Gastrocnemius medialis (tissue), 4 donors: ENCODE results near the gene HEMGN. TPM values are rescaled to one million over a fixed set of nuclear protein-coding genes. Genes with fewer than 3 reads are reported as not detected.
A peak's percentile ranks its signal among the peaks of the same experiment; 100 is the strongest.

ENCODE experiments used
- ATAC-seq, 2 donors: fragments of 150-250 bp; one replicate each; pipeline ENCODE4 v1.9.1; 2016
- DNase-seq, 2 donors: peaks; one replicate each; pipeline ENCODE4 v3.0.0-alpha.2; 2019
- H3K27ac ChIP-seq, 4 donors: fragments of 200-600 bp; sonication (generic); 1 replicate in 1 of 4; 2 replicates in 3 of 4; pipeline ENCODE4 v1.5.1; 2016 to 2018; ENCODE audit warnings: mild to moderate bottlenecking in 2 of 4, moderate library complexity in 1 of 4
- H3K27me3 ChIP-seq, 3 donors: fragments of 200-600 bp; sonication (generic) in 2 of 3; 1 replicate in 1 of 3; 2 replicates in 2 of 3; pipeline versions ENCODE4 v1.5.1 to v1.6.0; 2016 to 2019; ENCODE audit warnings: mild to moderate bottlenecking in 1 of 3, moderate library complexity in 1 of 3
- H3K36me3 ChIP-seq, 2 donors: fragments of 200-600 bp; sonication (generic) in 1 of 2; one replicate each; pipeline ENCODE4 v1.5.1; 2017 to 2018
- H3K4me1 ChIP-seq, 2 donors: fragments of 200-600 bp; sonication (generic) in 1 of 2; one replicate each; pipeline ENCODE4 v1.5.1; 2016 to 2017; ENCODE audit warnings: mild to moderate bottlenecking in 2 of 2
- H3K4me3 ChIP-seq, 4 donors: fragments of 200-600 bp; sonication (generic) in 3 of 4; 1 replicate in 1 of 4; 2 replicates in 3 of 4; pipeline ENCODE4 v1.5.1; 2016 to 2019; ENCODE audit warnings: mild to moderate bottlenecking in 2 of 4
- H3K9me3 ChIP-seq, 3 donors: fragments of 200-600 bp; sonication (generic) in 2 of 3; 1 replicate in 1 of 3; 2 replicates in 2 of 3; pipeline ENCODE4 v1.5.1; 2016 to 2019
- POLR2A ChIP-seq, 2 donors: fragments of 450-650 bp; IDR thresholded peaks; one replicate each; pipeline ENCODE4 v1.6.1; 2017; ENCODE audit warnings: antibody characterized with exemption in 2 of 2, mild to moderate bottlenecking in 2 of 2, moderate library complexity in 2 of 2
- in situ Hi-C, 4 donors: fragments of 200-750 bp; cut with MboI; loops; one replicate each; pipeline versions ENCODE4 v1.15.0 to v1.8.0; 2017; ENCODE audit warnings: low sequenced_read_pairs in 4 of 4
- intact Hi-C: fragments of 100-400 bp; cut with DNase I; formaldehyde crosslinking; loops from one replicate; pipeline ENCODE4 v1.15.1; 2023; ENCODE audit warnings: low total_unique reads
- total RNA-seq, 4 donors: library from RNA; depleted of rRNA; stranded (reverse); fragments of >200 nt; gene quantifications; one replicate each; pipeline versions ENCODE4 v1.1.0 to v1.2.3, GENCODE V29; 2016
- TF ChIP-seq, protein P1 (sequence below), 5 experiments: fragments of 450-650 bp in 3 of 5; fragments of 200-600 bp in 2 of 5; sonication (generic) in 2 of 5; IDR thresholded peaks in 4 of 5; conservative IDR thresholded peaks in 1 of 5; 1 replicate in 4 of 5; 2 replicates in 1 of 5; pipeline ENCODE4 v1.5.1; 2016 to 2019; ENCODE audit warnings: antibody characterized with exemption in 5 of 5, mild to moderate bottlenecking in 3 of 5, moderate library complexity in 3 of 5

The HEMGN gene
- total RNA-seq, 4 donors from 2014 or later: 0.16 TPM; not detected in 3

- peak within 1 kb of the TSS; percentile 90 to 98 (median 94) for H3K27ac ChIP-seq
- H3K36me3 ChIP-seq: no peaks in the 10 kb centered on the region
- H3K4me1 ChIP-seq: peaks cover 17 to 34% of the 10 kb centered on the region in 2 donors
- peak; percentile 94 to 97 for ATAC-seq
- H3K27me3 ChIP-seq: peaks cover 0 to 4% (median 0%) of the 10 kb centered on the region in 3 donors
- in situ Hi-C loops (loop anchor here (5.0 to 25.0 kb wide), 6 partner anchors 113 to 865 kb away; partner anchors contain the start of genes TBC1D2 (in 2 of the 4) and ANKS6 (in 1 of the 4)), intact Hi-C loops (loop anchor here (1.0 to 10.0 kb wide), 9 partner anchors 40 to 1505 kb away; partner anchors contain the start of genes ANP32B, CORO2A, NANS and TBC1D2)
- H3K9me3 ChIP-seq: no peaks in the 10 kb centered on the region
- TF ChIP-seq, protein P1, sequence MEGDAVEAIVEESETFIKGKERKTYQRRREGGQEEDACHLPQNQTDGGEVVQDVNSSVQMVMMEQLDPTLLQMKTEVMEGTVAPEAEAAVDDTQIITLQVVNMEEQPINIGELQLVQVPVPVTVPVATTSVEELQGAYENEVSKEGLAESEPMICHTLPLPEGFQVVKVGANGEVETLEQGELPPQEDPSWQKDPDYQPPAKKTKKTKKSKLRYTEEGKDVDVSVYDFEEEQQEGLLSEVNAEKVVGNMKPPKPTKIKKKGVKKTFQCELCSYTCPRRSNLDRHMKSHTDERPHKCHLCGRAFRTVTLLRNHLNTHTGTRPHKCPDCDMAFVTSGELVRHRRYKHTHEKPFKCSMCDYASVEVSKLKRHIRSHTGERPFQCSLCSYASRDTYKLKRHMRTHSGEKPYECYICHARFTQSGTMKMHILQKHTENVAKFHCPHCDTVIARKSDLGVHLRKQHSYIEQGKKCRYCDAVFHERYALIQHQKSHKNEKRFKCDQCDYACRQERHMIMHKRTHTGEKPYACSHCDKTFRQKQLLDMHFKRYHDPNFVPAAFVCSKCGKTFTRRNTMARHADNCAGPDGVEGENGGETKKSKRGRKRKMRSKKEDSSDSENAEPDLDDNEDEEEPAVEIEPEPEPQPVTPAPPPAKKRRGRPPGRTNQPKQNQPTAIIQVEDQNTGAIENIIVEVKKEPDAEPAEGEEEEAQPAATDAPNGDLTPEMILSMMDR (IDR thresholded peaks at IDR 0.05 in 4 of 5, conservative IDR thresholded peaks at IDR 0.05 in 1 of 5): peak; percentile 55 to 86 (median 76)
- peak; percentile 75 to 81 for TF ChIP-seq POLR2A (IDR thresholded peaks at IDR 0.05)
- peak; percentile 93 to 97 for DNase-seq
- peak within 1 kb of the TSS; percentile 66 to 85 (median 68) for H3K4me3 ChIP-seq
Observed at GRCh38 chr9:97921959-97922724, 15.8 kb downstream of the HEMGN start, which contains the start of gene TRMO. TRMO (minus strand) TSS chr9:97922500; CDS start chr9:97922493, 7 bp downstream.

- intact Hi-C loops: no loop called here
Observed at GRCh38 chr9:97919217-97919813, 18.7 kb downstream of the HEMGN start.

GRCh38 chr9:97918611-97919010 lies 19.4 kb downstream of the HEMGN start:
- H3K27me3 ChIP-seq: no peaks in the 10 kb centered on the region
- H3K4me3 ChIP-seq: no peak overlapping the region
- intact Hi-C loops: no loop called here
- H3K36me3 ChIP-seq: no peaks in the 10 kb centered on the region
- DNase-seq (no peak), ATAC-seq (no peak)
- no peaks in the 10 kb centered on the region for H3K9me3 ChIP-seq
- peaks cover 17 to 29% of the 10 kb centered on the region in 2 donors for H3K4me1 ChIP-seq
- TF ChIP-seq POLR2A (IDR thresholded peaks at IDR 0.05): no peak
- TF ChIP-seq, protein P1 (IDR thresholded peaks at IDR 0.05 in 4 of 5, conservative IDR thresholded peaks at IDR 0.05 in 1 of 5): no peak
- H3K27ac ChIP-seq: no peak overlapping the region
- in situ Hi-C loops: loop anchor here (5.0 to 25.0 kb wide), 7 partner anchors 116 to 869 kb away; partner anchors contain the start of genes NANS (in 2 of the 4), TBC1D2 (in 2 of the 4) and ANKS6 (in 1 of the 4)

More at GRCh38 chr9:97919217-97919813, 18.7 kb downstream of the HEMGN start:
- no peak for DNase-seq
- H3K9me3 ChIP-seq: no peaks in the 10 kb centered on the region
- peaks cover 17 to 34% of the 10 kb centered on the region in 2 donors for H3K4me1 ChIP-seq
- no peaks in the 10 kb centered on the region for H3K27me3 ChIP-seq
- H3K36me3 ChIP-seq: no peaks in the 10 kb centered on the region
- TF ChIP-seq POLR2A (IDR thresholded peaks at IDR 0.05): no peak
- TF ChIP-seq, protein P1 (IDR thresholded peaks at IDR 0.05 in 4 of 5, conservative IDR thresholded peaks at IDR 0.05 in 1 of 5): no peak
- H3K4me3 ChIP-seq: no peak overlapping the region
- ATAC-seq: no peak
- in situ Hi-C loops: loop anchor here (5.0 to 25.0 kb wide), 7 partner anchors 115 to 868 kb away; partner anchors contain the start of genes NANS (in 2 of the 4), TBC1D2 (in 2 of the 4) and ANKS6 (in 1 of the 4)
- no peak overlapping the region for H3K27ac ChIP-seq

DNA sequence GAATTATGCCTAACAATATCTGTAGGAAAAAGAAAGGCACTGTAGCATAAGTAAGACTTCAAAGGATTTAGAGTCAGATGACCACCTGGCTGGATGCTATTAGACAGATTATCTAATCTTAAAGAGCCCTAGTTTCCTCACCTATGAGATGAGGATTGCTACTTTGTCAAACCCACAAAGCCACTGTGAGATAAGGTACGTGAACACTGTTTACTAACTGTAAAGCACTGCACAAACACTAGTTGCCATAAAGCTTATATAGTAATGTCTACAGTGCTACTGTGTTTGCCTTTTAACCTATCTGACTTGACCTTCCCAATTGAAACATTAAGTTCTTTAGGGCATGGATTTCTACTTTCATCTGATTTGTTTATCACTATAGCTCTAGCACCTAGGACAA lies 26.0 kb downstream of the HEMGN start:
- H3K4me3 ChIP-seq: no peak overlapping the region
- TF ChIP-seq POLR2A (IDR thresholded peaks at IDR 0.05): no peak
- TF ChIP-seq, protein P1 (IDR thresholded peaks at IDR 0.05 in 4 of 5, conservative IDR thresholded peaks at IDR 0.05 in 1 of 5): no peak
- DNase-seq (no peak), ATAC-seq (no peak)
- H3K36me3 ChIP-seq: peaks cover 0 to 42% of the 10 kb centered on the region in 2 donors
- intact Hi-C loops (no loop called here), in situ Hi-C loops (loop anchor here (10.0 to 25.0 kb wide), 6 partner anchors 123 to 875 kb away; partner anchors contain the start of genes NANS (in 2 of the 4), TBC1D2 (in 2 of the 4) and ANKS6 (in 1 of the 4))
- no peaks in the 10 kb centered on the region for H3K9me3 ChIP-seq
- no peaks in the 10 kb centered on the region for H3K4me1 ChIP-seq
- no peak overlapping the region for H3K27ac ChIP-seq
- H3K27me3 ChIP-seq: no peaks in the 10 kb centered on the region
